ENCODE results near the gene PILRA. TPM values are rescaled to one million over a fixed set of nuclear protein-coding genes. Genes with fewer than 3 reads are reported as not detected.
A peak's percentile ranks its signal among the peaks of the same experiment; 100 is the strongest.

The PILRA gene
- total and polyA plus RNA-seq, 4 donors, result 1.5 to 3.5 (median 3.1) TPM

- 83% methylated on average over 5 of the region's 5 CpGs for WGBS
- H3K9ac ChIP-seq (ENCODE audit: low read depth in 1 of 2, low read length in 2 of 2), result no peak overlapping the region
- no peak for DNase-seq (ENCODE audit: low spot score)
Observed at GRCh38 chr7:100374601-100375000, 1.3 kb downstream of the PILRA start.

DNA sequence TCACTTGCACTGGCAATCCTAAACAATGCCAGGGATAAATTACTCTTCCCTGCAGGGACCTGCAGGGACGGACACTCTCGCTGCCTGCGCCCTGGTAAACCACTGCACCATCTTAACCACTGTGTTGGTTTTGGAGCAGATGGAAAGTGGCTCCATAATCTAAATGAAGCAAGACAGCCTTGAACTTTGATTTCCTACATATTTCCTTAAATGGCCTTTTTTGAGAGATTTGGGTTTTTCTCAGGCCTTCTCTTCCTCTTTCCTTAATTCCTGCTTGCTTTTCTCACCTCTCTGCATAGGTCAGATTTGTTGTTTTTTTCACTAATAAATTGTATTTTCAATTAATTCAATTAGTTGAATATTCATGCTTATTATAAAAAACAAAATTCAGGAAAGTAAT is 2.8 kb downstream of the PILRA start:
- Histone ChIP-seq H3K4me1 (ENCODE audit: control insufficient read depth in 4 of 4, insufficient read depth in 4 of 4, low read length in 3 of 4) (no peaks in the 10 kb centered on the region), H3K27me3 (ENCODE audit: control insufficient read depth in 4 of 4, insufficient read depth in 4 of 4, low read length in 3 of 4) (no peaks in the 10 kb centered on the region), H3K27ac (ENCODE audit: low read depth in 1 of 2, low read length in 2 of 2) (no peak overlapping the region), H3K36me3 (ENCODE audit: control insufficient read depth in 4 of 4, insufficient read depth in 3 of 4, low read depth in 1 of 4, low read length in 3 of 4) (no peaks in the 10 kb centered on the region), H3K9me3 (ENCODE audit: control insufficient read depth in 4 of 4, low read length in 3 of 4) (no peaks in the 10 kb centered on the region), H3K4me3 (ENCODE audit: low read depth in 1 of 3, low read length in 3 of 3) (no peak overlapping the region), H3K9ac (ENCODE audit: low read depth in 1 of 2, low read length in 2 of 2) (no peak overlapping the region)
- WGBS, result 89% methylated on average over 3 of the region's 3 CpGs
- no peak for TF ChIP-seq SP1 (IDR thresholded peaks at IDR 0.05)
- TF ChIP-seq GABPA (IDR thresholded peaks at IDR 0.05 in 1 of 2, conservative IDR thresholded peaks at IDR 0.05 in 1 of 2), result no peak
- TF ChIP-seq TAF1 (conservative IDR thresholded peaks at IDR 0.05), result no peak
- no peak for TF ChIP-seq FOXA1 (IDR thresholded peaks at IDR 0.05)
- no peak for TF ChIP-seq YY1 (IDR thresholded peaks at IDR 0.05)
- TF ChIP-seq RXRA (IDR thresholded peaks at IDR 0.05), result no peak
- no peak for TF ChIP-seq REST (IDR thresholded peaks at IDR 0.05)
- no peak for TF ChIP-seq EGR1 (IDR thresholded peaks at IDR 0.05; ENCODE audit: low read depth in 2 of 2)
- no peak for TF ChIP-seq FOXA2 (IDR thresholded peaks at IDR 0.05)
- no peak for TF ChIP-seq RAD21 (IDR thresholded peaks at IDR 0.05)
- TF ChIP-seq MAX (IDR thresholded peaks at IDR 0.05), result no peak
- TF ChIP-seq JUND (IDR thresholded peaks at IDR 0.05), result no peak
- TF ChIP-seq, protein P1, sequence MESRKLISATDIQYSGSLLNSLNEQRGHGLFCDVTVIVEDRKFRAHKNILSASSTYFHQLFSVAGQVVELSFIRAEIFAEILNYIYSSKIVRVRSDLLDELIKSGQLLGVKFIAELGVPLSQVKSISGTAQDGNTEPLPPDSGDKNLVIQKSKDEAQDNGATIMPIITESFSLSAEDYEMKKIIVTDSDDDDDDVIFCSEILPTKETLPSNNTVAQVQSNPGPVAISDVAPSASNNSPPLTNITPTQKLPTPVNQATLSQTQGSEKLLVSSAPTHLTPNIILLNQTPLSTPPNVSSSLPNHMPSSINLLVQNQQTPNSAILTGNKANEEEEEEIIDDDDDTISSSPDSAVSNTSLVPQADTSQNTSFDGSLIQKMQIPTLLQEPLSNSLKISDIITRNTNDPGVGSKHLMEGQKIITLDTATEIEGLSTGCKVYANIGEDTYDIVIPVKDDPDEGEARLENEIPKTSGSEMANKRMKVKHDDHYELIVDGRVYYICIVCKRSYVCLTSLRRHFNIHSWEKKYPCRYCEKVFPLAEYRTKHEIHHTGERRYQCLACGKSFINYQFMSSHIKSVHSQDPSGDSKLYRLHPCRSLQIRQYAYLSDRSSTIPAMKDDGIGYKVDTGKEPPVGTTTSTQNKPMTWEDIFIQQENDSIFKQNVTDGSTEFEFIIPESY (IDR thresholded peaks at IDR 0.05), result no peak
- no peak for DNase-seq (ENCODE audit: low spot score)

More at GRCh38 chr7:100374601-100375000, 1.3 kb downstream of the PILRA start:
- Histone ChIP-seq H3K27me3 (ENCODE audit: control insufficient read depth in 4 of 4, insufficient read depth in 4 of 4, low read length in 3 of 4) (no peaks in the 10 kb centered on the region), H3K36me3 (ENCODE audit: control insufficient read depth in 4 of 4, insufficient read depth in 3 of 4, low read depth in 1 of 4, low read length in 3 of 4) (no peaks in the 10 kb centered on the region), H3K27ac (ENCODE audit: low read depth in 1 of 2, low read length in 2 of 2) (peak overlapping the region in 1 of 2 donors; percentile 18), H3K4me1 (ENCODE audit: control insufficient read depth in 4 of 4, insufficient read depth in 4 of 4, low read length in 3 of 4) (no peaks in the 10 kb centered on the region), H3K4me3 (ENCODE audit: low read depth in 1 of 3, low read length in 3 of 3) (no peak overlapping the region), H3K9me3 (ENCODE audit: control insufficient read depth in 4 of 4, low read length in 3 of 4) (no peaks in the 10 kb centered on the region)
- TF ChIP-seq REST (IDR thresholded peaks at IDR 0.05) (no peak), RAD21 (IDR thresholded peaks at IDR 0.05) (no peak), JUND (IDR thresholded peaks at IDR 0.05) (no peak), GABPA (IDR thresholded peaks at IDR 0.05 in 1 of 2, conservative IDR thresholded peaks at IDR 0.05 in 1 of 2) (no peak), ATF3 (IDR thresholded peaks at IDR 0.05) (no peak), HNF4G (IDR thresholded peaks at IDR 0.05) (no peak), MAX (IDR thresholded peaks at IDR 0.05) (no peak), FOXA2 (IDR thresholded peaks at IDR 0.05) (no peak), SP1 (IDR thresholded peaks at IDR 0.05) (no peak), RXRA (IDR thresholded peaks at IDR 0.05) (no peak), YY1 (IDR thresholded peaks at IDR 0.05) (no peak), EGR1 (IDR thresholded peaks at IDR 0.05; ENCODE audit: low read depth in 2 of 2) (no peak), HNF4A (conservative IDR thresholded peaks at IDR 0.05) (no peak)
